AG20443 (cell line): ENCODE data around the gene PRH2.
A peak's percentile ranks its signal among the peaks of the same experiment; 100 is the strongest.

Experiments used
- DNase-seq: peaks from one replicate; pipeline ENCODE4 v3.0.0; 2012; ENCODE audit warnings: low spot score, mixed read lengths

PRH2 gene

DNA sequence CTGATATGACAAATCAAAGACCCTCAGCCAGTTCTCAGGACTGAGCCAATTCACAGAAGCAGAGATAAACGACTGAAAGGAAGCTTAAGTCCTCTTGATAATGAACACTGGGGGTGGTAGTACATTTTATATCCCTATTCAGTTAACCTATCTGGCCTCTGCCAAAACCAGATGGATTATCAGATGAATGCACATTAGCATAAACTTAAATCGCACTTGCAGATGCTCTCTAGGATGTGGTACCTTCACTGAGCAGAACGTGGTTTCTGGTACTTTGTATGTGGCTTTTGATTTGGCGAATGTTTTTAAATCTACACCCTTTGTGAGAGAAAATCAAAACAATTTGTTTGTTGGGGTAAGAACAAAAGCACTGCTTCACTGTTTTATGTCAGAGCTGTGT, 31.2 kb downstream of the PRH2 start:
- no peak for DNase-seq

DNA sequence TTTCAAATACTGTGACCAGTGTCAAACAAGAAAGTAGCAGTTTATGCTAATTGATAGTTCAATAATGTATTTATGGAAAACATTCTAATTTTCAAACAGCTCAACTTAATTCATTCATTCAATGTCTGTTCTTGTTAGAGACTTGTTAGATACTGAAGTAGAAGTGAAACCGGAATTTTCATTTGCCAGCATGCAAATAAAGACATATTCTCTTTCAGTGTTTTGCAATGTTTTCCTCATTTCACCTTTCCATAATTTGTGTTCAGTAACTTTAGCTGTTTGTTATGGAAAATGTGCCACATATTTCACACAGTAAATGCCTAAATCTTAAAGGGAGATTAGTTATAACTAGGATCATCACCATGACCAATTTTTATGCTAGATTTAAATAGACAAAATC, 36.4 kb downstream of the PRH2 start:
- no peak for DNase-seq

DNA sequence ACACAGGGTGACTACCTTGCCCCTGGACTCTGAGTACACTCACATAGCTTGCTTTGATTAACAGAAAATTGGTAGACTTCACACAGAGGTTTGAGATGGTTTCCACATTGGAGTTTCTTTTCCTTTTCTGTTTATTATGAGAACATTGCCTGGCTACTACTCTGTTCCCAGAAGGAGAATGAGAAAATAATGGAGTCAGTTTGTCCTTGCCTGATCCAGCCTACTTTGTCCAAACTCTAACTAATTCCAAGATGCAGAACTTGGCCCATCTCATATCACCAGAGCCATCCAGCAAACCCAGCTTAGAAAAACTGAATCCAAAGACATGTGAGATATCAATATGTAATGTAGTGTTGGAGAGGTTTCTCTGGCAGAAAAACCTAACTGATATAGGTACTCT, 37.3 kb downstream of the PRH2 start:
- DNase-seq = no peak

DNA sequence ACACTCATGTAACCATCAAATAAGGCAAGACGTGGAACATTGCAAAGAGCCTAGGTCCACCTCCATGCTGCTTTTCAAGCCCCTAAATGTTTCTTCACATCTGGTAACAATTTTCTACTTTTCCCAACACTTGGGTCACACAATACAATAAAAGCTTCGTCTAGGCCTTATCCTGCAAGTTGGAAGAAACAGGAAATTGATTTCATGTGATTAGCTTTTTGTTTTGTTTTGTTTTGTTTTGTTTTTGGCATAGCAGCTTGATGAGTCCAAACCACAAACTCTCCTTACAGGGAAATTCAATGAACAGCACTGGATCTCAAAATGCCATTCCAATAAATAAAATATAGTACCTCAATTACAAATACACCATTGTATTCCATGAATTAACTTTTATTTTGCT, 38.4 kb downstream of the PRH2 start:
- DNase-seq = peak; percentile 64

DNA sequence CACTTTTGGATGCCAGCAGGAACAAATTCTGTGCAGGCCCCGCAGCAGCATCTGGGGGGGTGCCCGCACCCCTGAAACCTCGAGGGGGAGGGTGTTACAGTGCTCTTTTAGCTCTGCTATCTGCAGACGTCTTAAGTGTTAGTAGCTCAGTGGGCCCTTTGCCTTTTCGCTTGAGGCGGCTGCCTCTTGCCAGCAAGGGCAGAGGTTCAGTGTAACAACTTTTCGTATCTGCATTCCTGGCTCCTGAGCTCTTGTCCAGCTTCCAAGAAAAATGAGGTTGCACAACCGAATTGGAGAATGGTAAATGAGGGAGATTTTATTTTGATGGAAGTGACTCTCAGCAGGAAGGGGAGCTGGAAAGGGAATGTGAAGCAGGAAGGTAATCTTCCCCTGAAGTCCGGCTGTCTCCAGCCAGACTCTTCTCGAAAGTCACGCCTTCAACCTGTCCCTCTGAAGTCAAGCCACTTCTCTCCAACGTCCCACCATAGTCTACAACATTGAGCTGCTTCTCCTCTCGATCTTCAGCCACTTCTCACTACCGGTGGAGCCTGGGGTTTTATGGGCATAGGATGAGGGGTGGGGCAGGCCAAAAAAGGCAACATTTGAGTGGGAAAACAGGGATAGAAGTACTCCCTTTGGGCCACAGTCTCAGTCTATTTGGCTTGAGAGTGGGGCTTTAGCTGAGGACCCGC, 39.9 kb downstream of the PRH2 start:
- peak; percentile 34 for DNase-seq

DNA sequence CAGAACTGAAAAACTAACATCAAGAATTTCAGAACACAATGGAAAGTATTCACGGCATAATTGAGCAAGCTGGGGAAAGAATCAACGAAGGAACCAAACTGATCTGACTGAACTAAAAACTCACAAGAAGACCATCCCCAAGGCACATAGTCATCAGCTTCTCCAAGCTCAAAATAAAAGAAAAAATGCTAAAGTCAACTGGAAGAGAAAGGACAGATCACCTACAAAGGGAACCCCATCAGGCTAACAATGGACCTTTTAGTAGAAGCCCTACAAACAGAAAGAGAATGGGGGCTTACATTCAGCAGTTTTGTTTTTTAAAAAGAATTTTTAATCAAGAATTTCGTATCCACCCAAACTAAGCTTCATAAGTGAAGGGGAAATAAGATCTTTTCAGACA, 45.9 kb downstream of the PRH2 start:
- no peak for DNase-seq

DNA sequence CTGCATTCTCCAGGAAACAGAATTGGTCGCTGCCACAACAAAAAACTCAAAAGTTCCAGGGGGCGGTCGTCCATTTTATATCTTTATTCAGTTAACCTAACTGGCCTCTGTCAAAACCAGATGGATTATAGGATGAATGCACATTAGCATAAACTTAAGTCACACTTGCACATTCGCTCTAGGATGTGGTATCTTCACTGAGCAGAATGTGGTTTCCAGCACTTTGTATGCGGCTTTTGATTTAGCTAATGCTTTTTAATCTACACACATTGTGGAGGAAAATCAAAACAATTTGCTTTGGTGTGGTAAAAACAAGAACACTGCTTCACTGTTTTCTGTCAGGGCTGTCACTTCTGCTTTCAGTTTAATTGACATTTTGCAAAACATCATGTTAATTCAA, 53.2 kb downstream of the PRH2 start:
- no peak for DNase-seq
